GM18499 (cell line): ENCODE measurements around the gene UBXN6.

ENCODE experiments used
- ATAC-seq: cut with Tn5 transposase; IDR thresholded peaks from one replicate; pipeline ENCODE4 v1.9.1; 2021; ENCODE audit warnings: moderate number of reproducible peaks; ENCODE audit not compliant: insufficient read depth, unreplicated experiment

Gene UBXN6

DNA sequence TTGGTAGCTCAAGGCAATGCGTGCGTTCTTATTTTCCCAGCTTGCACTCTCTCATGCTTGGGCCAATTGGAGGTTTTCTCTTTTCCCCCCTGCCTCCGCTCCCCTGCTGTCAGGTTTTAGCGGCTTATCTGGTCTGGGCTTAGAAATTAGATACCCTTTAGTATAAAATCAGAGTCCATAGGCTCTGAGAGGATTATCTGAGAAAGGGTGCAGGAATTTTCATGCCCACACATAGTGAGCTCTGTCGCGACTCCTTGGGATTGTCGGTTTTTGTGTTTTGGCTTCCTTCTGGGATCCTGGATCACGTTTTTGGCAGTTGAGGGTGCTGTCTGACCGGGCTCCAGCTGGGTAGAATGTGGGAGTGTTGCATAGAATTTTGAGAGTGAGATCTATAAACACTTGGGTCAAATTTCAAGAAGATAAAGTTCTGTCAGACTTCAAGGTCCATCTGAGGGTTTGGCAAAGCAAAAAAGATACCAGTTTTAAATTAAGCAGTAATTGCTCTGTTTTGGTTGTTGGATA is 42.7 kb downstream of the UBXN6 start:
- ATAC-seq: no peak

DNA sequence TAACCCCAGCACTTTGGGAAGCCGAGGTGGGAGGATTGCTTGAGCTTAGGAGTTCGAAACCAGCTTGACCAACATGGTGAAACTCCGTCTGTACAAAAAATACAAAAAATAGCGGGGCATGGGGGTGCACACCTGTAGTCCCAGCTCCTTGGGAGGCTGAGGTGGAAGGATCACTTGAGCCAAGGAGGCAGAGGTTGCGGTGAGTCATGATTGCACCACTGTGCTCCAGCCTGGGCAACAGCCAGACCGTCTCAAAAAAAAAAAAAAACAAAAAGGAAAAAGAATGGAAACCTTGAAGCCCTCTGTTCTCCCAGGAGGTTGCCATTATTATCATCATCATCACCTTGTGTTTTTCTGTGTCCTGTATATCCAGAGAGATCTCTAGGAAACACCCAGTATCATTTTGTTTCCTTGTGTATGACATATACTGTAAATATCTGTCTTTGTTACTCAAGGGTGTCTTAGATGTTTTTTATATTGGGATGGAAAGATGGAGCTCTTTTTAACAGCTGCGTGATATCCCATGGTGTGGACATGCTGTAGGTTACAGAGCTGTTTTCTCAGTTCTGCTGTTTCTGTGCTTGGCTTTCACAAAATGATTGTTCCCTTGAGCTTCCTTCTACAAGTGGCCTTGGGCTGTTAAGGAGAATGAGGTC is 43.3 kb downstream of the UBXN6 start:
- no peak for ATAC-seq

DNA sequence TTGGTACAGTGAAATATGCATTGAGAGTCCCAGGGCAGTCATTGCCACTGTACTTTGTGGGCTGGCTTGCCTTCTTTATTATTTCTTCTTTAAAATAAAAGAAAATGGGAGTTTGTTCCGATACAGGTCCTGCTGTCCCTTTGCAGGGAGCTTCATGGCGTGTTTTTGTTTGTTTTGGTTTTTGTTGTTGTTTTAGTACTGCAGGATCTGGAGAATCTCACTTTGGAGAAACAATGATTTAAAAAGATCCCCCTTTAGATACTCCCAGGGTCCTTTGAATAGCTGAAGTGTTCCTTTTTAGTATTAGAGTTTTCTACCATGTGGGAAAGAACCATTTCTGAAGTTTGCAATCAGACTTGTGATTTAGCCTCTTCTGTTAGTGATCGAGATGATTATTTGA is 44.0 kb downstream of the UBXN6 start:
- no peak for ATAC-seq

DNA sequence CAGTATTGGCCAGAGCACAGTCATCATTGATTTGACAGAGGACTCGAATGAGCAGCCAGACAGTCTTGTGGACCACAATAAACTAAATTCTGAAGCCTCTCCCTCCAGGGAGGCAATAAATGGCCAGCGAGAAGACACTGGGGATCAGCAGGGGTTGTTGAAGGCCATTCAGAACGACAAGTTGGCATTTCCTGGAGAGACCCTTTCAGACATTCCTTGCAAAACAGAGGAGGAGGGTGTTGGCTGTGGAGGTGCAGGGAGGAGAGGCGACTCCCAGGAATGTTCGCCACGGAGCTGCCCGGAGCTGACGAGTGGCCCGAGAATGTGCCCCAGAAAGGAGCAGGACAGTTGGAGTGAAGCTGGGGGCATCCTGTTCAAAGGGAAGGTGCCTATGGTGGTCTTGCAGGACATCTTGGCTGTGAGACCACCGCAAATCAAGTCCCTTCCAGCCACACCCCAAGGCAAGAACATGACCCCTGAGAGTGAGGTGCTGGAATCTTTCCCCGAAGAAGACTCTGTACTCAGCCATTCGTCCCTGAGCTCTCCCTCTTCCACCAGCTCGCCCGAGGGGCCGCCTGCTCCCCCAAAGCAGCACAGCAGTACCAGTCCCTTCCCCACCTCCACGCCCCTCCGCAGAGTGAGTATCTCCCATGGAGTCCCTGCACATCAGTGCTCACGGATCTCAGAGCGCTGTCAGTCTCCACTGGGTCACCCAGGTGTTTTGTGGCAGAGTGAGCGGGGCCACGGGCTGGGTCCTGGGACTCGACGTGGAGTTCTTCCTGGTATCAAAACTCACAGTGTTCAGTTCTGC is 48.3 kb downstream of the UBXN6 start:
- ATAC-seq: no peak

DNA sequence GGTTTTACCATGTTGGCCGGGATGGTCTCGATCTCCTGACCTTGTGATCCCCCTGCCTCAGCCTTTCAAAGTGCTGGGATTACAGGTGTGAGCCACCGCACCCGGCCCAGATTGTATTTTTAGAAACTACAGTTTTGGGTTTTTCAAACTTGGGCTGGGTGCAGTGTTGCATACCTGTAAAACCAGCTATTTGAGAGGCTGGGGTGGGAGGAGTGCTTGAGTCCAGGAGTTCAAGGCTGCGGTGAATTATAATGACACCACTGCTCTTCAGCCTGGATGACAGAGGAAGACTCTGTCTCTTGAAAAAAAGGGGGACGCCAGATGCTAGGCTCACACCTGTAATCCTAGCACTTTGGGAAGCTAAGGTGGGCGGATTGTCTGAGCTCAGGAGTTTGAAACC is 51.0 kb downstream of the UBXN6 start:
- no peak for ATAC-seq

DNA sequence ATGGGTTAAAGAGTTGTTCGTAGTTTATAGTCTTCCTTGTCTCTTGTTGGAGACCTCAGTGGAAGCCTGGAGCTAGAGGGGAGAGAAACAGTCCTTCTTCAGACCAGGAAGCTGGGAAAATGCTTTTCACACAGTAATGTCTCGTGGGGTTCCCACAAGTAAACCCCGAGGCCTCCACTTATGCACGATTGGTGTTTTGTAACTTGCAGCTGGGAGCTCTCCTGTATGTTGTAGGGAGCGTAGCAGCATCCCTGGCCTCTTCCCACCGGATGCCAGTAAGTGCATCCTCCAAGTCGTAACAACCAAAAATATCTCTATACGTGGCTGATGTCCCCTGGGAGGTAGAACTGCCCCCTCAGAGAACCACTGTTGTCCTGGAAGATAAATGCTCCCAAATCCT is 51.6 kb downstream of the UBXN6 start:
- ATAC-seq: no peak

DNA sequence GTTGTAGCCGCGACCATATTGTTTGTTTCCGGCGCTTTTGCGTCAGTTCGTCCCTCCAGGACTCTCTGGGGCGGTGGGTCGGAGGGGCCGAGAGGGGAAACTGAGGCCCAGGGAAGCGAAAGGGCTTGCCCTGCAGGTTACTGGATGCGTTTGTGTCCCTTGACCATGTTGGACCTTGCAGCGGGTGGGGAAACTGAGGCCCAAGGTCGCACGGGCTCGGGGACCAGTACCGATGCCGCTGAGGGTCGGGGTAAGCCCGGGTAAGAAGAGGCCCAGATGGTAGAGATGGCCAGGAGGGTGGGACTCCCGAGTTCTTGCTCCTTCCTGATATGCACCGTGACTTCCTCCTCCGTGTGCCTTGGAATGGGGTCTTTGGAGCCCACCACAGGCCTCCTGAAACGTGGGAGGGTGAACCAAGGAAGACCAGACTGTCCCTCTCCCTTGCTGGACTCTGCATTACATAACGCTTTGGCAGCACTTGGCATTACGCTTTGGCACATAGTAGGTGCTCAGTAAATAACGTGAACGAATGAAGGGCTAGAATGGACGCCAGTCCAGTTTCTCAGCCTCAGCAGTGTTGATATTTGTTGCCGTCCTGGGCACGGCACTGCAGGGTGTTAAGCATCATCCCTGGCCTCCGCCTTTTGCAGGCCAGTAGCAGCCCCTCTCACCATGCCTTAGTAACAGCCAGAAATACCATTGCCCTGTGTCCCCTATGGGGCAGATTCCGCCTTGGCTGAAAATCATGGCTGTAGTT is 54.4 kb downstream of the UBXN6 start:
- no peak for ATAC-seq

DNA sequence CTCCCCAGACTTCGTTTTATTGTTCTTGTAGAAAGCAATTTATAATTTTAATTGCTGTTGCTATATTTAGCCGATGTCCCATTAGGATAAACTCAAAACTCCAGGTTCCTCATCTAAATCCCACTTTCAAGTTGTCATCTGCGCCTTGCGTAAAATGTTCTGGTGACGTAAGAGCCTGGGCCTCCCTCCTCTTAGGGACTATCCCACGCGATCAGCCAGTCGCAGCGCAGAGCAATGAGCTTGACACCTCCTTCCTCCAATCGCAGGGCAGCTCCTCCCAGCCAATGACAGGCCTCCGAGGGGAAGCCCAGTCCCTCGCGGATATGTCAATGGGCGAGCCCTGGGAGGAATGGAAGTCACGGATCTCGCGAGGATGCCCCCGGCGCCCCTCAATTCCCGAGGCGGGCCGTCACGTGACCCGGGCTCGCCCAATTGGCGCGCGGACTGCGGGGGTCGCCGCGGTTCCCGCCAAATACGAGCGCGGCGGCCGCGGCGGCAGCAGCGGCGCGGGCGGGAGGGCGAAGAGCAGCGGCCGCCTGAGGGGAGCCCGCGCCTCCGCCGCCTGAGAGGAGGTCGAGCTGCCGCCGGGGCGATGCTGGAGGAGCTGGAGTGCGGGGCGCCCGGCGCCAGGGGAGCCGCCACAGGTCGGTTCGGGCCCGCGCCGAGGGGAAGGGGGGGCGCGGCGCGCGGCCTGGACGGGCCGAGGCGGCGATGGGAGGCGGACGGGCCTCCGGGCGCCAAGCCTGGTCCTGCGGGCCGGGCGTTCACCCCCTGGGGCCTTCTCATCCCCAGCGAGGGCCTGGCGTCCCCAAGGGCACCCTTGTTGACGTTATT is 55.2 kb downstream of the UBXN6 start, which contains the start of gene CHAF1A:
Gene CHAF1A, plus strand, starts transcription at position 470 of the 834 bp plus-strand sequence. Its CDS starts 123 bp downstream, at position 593.
- ATAC-seq: peak; percentile 90

DNA sequence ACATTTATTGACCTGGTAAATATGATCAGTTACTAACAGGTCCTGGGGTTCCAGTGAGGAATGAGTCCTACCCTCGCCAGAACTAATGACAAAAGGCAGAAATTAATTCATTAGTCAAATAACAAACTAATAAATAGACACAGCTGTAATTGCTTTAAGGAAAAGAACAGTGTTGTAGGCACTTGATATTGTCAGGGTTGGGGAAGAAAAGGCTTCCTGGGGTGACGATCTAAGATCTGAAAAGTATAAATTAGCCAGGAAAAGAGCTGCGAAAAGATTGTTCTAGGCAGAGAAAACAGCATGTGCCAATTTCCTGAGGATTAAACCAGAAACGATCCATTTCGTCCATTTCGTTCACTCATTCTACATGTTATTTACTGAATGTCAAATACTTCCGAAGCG is 55.8 kb downstream of the UBXN6 start:
- ATAC-seq: no peak

DNA sequence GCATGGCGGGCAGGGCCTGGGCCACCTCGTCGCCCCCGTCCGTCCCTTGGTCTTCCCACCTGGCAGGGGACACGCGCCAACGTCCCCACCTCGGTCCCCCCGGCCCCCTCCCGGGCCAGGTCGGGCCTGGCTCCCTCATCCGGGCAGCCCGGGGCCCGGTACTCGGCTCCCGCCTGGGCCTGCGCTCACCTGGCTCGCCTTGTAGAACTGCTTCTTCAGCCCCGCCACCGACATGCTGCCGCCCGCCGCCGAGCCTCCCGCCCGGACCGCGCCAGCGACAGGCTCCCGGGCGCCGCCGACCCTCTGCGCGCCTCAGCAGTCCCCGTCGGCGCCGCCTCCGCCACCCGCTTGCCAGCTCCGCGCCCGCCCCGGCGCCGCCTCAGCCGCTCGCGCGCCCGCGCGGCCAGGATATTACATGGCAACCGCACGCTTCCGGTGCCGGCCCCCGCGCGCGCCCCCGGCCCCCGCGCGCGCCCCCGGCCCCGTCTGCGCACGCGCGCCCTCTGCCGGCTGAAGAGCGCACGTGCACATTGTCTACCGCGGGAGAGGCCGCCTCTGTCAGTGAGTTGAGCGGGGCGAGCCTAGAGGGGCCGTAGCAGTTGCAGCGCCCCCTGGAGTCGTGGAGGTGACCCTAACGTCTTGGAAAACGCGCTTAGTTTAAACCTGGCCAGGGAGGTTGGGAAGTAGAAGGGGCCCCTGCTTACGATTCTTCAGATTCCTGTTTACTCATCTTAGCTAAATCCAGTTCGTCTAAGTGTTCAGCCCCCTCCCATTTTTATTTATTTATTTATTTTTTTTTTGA is 57.3 kb downstream of the UBXN6 start, which contains the start of gene SH3GL1:
Gene SH3GL1, minus strand, starts transcription at position 413 of the 802 bp plus-strand sequence. Its CDS starts 179 bp downstream, at position 234.
- ATAC-seq: no peak

DNA sequence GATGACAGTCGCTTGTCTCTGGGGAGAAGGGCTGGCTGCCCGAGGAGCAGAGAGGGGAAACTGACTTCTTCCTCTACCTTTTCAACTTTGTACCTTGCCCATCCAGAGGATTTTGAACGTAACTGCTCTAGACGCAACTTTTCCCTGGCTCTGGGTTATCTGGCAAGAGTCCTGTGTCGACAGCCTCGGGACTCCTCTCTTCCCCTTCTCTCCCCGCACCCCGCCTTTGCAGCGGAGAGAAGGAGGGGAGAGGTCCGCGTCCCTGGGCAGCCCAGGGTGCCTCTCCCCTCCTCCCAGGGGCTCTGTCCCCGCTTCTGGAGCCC is 57.8 kb downstream of the UBXN6 start:
- no peak for ATAC-seq

DNA sequence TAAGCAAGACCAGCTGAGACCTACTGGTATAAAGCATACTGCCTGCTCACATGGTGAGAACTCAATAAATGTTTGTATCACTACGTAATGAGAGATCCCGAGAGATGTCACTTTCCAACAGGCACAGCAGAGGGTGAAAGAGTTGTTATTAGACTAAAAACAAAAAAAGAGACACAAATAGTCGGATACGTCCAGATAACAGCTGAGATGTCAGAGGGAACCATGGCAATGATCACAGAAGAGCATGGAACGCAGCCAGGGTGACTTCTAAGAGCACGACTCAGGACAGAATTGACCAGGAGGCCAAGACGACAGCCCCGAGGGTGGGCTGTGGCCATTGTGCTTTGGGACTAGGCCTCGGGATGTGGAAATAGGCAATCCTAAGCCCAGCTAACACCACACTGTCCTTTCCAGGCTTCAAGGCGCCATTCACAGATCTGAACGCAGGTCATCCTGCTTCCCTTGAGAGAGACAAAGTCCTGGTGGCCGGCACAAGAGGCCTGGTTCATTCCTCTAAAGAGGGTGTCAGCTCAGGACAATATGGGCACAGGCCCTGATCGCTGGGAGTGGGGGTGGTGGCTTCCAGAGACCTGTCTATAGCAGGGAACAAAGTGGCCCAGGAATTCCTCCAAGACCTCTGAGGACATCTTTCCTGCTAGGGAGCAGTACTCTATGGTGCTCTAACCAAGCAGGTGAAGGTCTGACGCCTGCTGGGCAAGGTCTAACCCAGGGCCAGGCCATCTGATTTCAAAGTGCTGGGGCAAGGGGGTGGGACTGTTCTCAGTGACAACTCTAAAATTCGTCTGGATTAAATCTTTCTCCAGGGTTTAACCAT is 60.4 kb downstream of the UBXN6 start:
- no peak for ATAC-seq
